Stomach (tissue), 4 donors: ENCODE measurements around the gene WEE1.

Experiments used
- CTCF ChIP-seq, 7 experiments: fragments of 450-650 bp in 4 of 7; fragments of 200-600 bp in 3 of 7; sonication (generic) in 3 of 7; IDR thresholded peaks; one replicate each; pipeline ENCODE4 v1.5.1; 2016 to 2019; ENCODE audit warnings: antibody characterized with exemption in 7 of 7, control low read depth in 2 of 7, mild to moderate bottlenecking in 1 of 7
- POLR2A ChIP-seq, 4 donors: fragments of 450-650 bp; IDR thresholded peaks; one replicate each; pipeline ENCODE4 v1.6.1; 2016; ENCODE audit warnings: antibody characterized with exemption in 4 of 4, control low read depth in 2 of 4, mild to moderate bottlenecking in 1 of 4, moderate library complexity in 1 of 4
- POLR2AphosphoS5 ChIP-seq, 3 donors: sonication (generic); formaldehyde crosslinking; IDR thresholded peaks; one replicate each; pipeline ENCODE4 v1.6.1; 2016; ENCODE audit warnings: antibody characterized with exemption in 3 of 3

- TF ChIP-seq POLR2A (IDR thresholded peaks at IDR 0.05) (no peak), POLR2AphosphoS5 (IDR thresholded peaks at IDR 0.05) (no peak), CTCF (IDR thresholded peaks at IDR 0.05) (no peak)
Observed at GRCh38 chr11:9571763-9572115, 1.7 kb upstream of the WEE1 start.
